Smooth muscle cell (in vitro differentiated cells): ENCODE data around the gene IGSF3. TPM values are rescaled to one million over a fixed set of nuclear protein-coding genes. Genes with fewer than 3 reads are reported as not detected.

Experiments used
- DNase-seq: peaks from one replicate; lab custom pipeline; 2025; ENCODE audit not compliant: unreplicated experiment; lab: John Stamatoyannopoulos, UW
- H2AFZ ChIP-seq: fragments of 200-600 bp; sonication (generic); 2 replicates; pipeline ENCODE4 v1.6.0; 2016; ENCODE audit warnings: antibody characterized with exemption, low read depth, mild to moderate bottlenecking
- H3F3A ChIP-seq: fragments of 200-600 bp; sonication (generic); 2 replicates; pipeline ENCODE4 v1.6.0; 2017; ENCODE audit warnings: antibody characterized with exemption, low read depth
- H3K27ac ChIP-seq: fragments of 200-600 bp; sonication (generic); 2 replicates; pipeline ENCODE4 v1.5.1; 2016; ENCODE audit warnings: low read depth, mild to moderate bottlenecking
- H3K27me3 ChIP-seq: fragments of 200-600 bp; sonication (generic); 2 replicates; pipeline ENCODE4 v1.6.1; 2016; ENCODE audit warnings: low read depth, mild to moderate bottlenecking
- H3K36me3 ChIP-seq: fragments of 200-600 bp; sonication (generic); 2 replicates; pipeline ENCODE4 v1.5.1; 2016; ENCODE audit warnings: low read depth
- H3K4me1 ChIP-seq: fragments of 200-600 bp; sonication (generic); 2 replicates; pipeline ENCODE4 v1.5.1; 2016; ENCODE audit warnings: low read depth
- H3K4me2 ChIP-seq: fragments of 200-600 bp; sonication (generic); 2 replicates; pipeline ENCODE4 v1.6.0; 2016; ENCODE audit warnings: mild to moderate bottlenecking
- H3K4me3 ChIP-seq: fragments of 200-600 bp; sonication (generic); 2 replicates; pipeline ENCODE4 v1.5.1; 2016; ENCODE audit warnings: mild to moderate bottlenecking
- H3K79me2 ChIP-seq: fragments of 200-600 bp; sonication (generic); 2 replicates; pipeline ENCODE4 v1.6.0; 2016; ENCODE audit warnings: low read depth, mild to moderate bottlenecking
- H3K9ac ChIP-seq: fragments of 200-600 bp; sonication (generic); 2 replicates; pipeline ENCODE4 v1.6.0; 2016; ENCODE audit warnings: low read depth
- H3K9me3 ChIP-seq: fragments of 200-600 bp; sonication (generic); replicated peaks from 2 replicates; pipeline ENCODE4 v1.5.1; 2016; ENCODE audit warnings: low read depth
- H4K20me1 ChIP-seq: fragments of 200-600 bp; sonication (generic); 2 replicates; pipeline ENCODE4 v1.6.0; 2016; ENCODE audit warnings: low read depth
- CTCF ChIP-seq: fragments of 200-600 bp; sonication (generic); IDR thresholded peaks from 2 replicates; pipeline ENCODE4 v1.5.1; 2017; ENCODE audit warnings: borderline replicate concordance, mild to moderate bottlenecking, antibody characterized with exemption; ENCODE audit not compliant: insufficient read depth, poor library complexity, severe bottlenecking
- WGBS: methylation state at CpG from one replicate; pipeline ENCODE4 v1.1.7; 2016; ENCODE audit warnings: low lambda C conversion rate; 5-methylcytosine and 5-hydroxymethylcytosine counted together
- polyA plus RNA-seq: library from polyadenylated mRNA; unstranded; fragments of >200 nt; fragmentation: Nextera tagmentation; extraction: Ambion mirVana; gene quantifications from 2 replicates; pipeline ENCODE4 v1.2.1, GENCODE V29; 2016
- total RNA-seq: library from RNA; depleted of rRNA; stranded (reverse); fragments of >200 nt; gene quantifications from 2 replicates; pipeline ENCODE4 v1.2.3, GENCODE V29; 2014

IGSF3 gene
- total and polyA plus RNA-seq, 2 experiments from 2014 or later, result 11.9 to 28.4 TPM

- Histone ChIP-seq H4K20me1 (peaks cover 16% of the 10 kb centered on the region), H3K4me3 (no peak overlapping the region), H3K9me3 (no peaks in the 10 kb centered on the region), H3K36me3 (no peaks in the 10 kb centered on the region), H3K27ac (peak overlapping the region; percentile 80), H3K4me2 (peak overlapping the region; percentile 56), H3K4me1 (peaks cover 12% of the 10 kb centered on the region), H3K9ac (no peak overlapping the region), H3F3A (peaks cover 9% of the 10 kb centered on the region), H2AFZ (no peak overlapping the region), H3K27me3 (no peaks in the 10 kb centered on the region), H3K79me2 (peaks cover 9% of the 10 kb centered on the region)
- no peak for TF ChIP-seq CTCF
- 50% methylated on average over 4 of the region's 4 CpGs for WGBS
- DNase-seq, result no peak
Observed at GRCh38 chr1:116572771-116573430, 94.6 kb downstream of the IGSF3 start.

GRCh38 chr1:116572099-116572498 lies 95.4 kb downstream of the IGSF3 start:
- peaks cover 18% of the 10 kb centered on the region for H4K20me1 ChIP-seq
- no peaks in the 10 kb centered on the region for H3K27me3 ChIP-seq
- H3K27ac ChIP-seq, result no peak overlapping the region
- H3K4me1 ChIP-seq, result peaks cover 12% of the 10 kb centered on the region
- H3K4me3 ChIP-seq, result no peak overlapping the region
- no peak overlapping the region for H3K9ac ChIP-seq
- no peak for TF ChIP-seq CTCF
- no peaks in the 10 kb centered on the region for H3K9me3 ChIP-seq
- H2AFZ ChIP-seq, result no peak overlapping the region
- peaks cover 9% of the 10 kb centered on the region for H3F3A ChIP-seq
- peak overlapping the region; percentile 89 for H3K4me2 ChIP-seq
- H3K36me3 ChIP-seq, result no peaks in the 10 kb centered on the region
- H3K79me2 ChIP-seq, result peaks cover 9% of the 10 kb centered on the region
- WGBS, result 91% methylated on average over 2 of the region's 2 CpGs
- DNase-seq, result no peak

GRCh38 chr1:116571215-116571919 lies 96.2 kb downstream of the IGSF3 start:
- Histone ChIP-seq H3K4me1 (peaks cover 12% of the 10 kb centered on the region), H3K4me2 (peak overlapping the region; percentile 89), H3F3A (peaks cover 9% of the 10 kb centered on the region), H3K27ac (peak overlapping the region; percentile 81), H3K9me3 (no peaks in the 10 kb centered on the region), H3K4me3 (peak overlapping the region; percentile 90), H3K27me3 (no peaks in the 10 kb centered on the region), H3K36me3 (no peaks in the 10 kb centered on the region), H3K9ac (peak overlapping the region; percentile 85), H4K20me1 (peaks cover 18% of the 10 kb centered on the region), H2AFZ (peak overlapping the region; percentile 84), H3K79me2 (peaks cover 9% of the 10 kb centered on the region)
- TF ChIP-seq CTCF, result no peak
- no peak for DNase-seq
- 12% methylated on average over 24 of the region's 24 CpGs for WGBS
